Measurements from ENCODE around the gene C4orf50. TPM values are rescaled to one million over a fixed set of nuclear protein-coding genes. Genes with fewer than 3 reads are reported as not detected.

C4orf50 gene
- total RNA-seq, 4 donors from 2014 or later: not detected

DNA sequence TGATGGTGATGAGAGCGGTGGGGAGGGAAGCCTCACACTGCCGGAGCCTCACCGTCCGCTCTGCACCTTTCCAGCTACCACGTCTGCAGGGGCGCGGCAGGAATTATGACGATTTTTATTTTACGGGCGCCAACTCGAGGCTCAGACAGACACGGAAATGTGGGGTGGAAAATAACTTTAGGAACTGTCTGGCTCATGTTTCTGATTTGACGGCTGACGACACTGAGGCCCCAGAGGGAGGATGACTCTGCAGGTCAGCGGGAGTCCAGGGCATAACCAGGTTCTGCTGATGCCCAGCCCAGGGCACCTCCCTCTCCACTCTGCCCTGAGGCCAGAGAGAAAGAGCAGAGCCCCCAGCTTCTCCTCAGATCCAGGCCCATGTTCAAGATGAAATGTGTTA is 43.9 kb downstream of the C4orf50 start:
- WGBS: 68% methylated on average over 15 of the region's 15 CpGs

DNA sequence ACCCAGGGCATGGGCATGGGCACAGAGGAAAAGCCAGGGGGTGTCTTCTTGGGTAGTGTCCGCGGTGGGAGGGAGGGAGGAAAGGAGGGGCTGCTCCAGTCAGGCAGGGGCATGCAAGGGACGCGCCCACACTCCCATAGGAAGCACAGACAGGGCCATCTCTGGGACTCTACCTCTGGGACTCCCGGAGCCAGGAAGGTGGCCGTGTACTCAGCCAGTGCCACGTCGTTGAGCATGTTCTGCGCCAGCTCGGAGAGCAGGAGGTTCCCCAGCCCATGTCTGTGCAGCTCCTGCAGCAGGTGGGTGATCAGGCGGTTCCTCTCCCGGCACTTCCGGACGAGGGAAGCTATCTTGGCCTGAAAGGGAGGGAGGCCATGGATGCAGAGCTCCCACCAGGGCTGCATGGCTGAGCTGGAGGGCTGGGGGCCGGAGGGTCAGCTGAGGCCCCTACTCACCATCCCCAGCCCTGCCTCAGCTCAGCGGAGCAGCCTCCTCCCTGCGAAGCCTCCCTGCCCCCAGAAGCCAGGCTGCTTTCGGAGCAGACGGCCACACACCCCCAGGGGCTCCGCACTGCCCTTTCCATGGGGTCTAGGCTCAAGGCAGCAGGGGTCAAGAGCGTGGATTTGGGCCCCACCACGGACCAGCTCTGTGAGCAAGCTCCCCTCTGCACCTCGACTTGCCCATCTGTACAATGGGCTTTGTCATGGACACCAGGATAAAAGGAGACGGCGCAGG is 44.6 kb downstream of the C4orf50 start:
- peak in 1 of 2 donors; percentile 68 for DNase-seq (ENCODE audit: low spot score in 2 of 2)
- Histone ChIP-seq H3K27ac (no peak overlapping the region), H3K4me3 (no peak overlapping the region), H3K36me3 (no peaks in the 10 kb centered on the region), H3K9me3 (no peaks in the 10 kb centered on the region), H3K27me3 (peaks cover 60% of the 10 kb centered on the region), H3K4me1 (no peaks in the 10 kb centered on the region)
- TF ChIP-seq, protein P1, sequence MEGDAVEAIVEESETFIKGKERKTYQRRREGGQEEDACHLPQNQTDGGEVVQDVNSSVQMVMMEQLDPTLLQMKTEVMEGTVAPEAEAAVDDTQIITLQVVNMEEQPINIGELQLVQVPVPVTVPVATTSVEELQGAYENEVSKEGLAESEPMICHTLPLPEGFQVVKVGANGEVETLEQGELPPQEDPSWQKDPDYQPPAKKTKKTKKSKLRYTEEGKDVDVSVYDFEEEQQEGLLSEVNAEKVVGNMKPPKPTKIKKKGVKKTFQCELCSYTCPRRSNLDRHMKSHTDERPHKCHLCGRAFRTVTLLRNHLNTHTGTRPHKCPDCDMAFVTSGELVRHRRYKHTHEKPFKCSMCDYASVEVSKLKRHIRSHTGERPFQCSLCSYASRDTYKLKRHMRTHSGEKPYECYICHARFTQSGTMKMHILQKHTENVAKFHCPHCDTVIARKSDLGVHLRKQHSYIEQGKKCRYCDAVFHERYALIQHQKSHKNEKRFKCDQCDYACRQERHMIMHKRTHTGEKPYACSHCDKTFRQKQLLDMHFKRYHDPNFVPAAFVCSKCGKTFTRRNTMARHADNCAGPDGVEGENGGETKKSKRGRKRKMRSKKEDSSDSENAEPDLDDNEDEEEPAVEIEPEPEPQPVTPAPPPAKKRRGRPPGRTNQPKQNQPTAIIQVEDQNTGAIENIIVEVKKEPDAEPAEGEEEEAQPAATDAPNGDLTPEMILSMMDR (IDR thresholded peaks at IDR 0.05): no peak
- TF ChIP-seq POLR2AphosphoS5 (IDR thresholded peaks at IDR 0.05) (no peak), EP300 (IDR thresholded peaks at IDR 0.05) (no peak), POLR2A (IDR thresholded peaks at IDR 0.05) (no peak)
- 82% methylated on average over 12 of the region's 25 CpGs for WGBS

More for the DNA sequence above, 43.9 kb downstream of the C4orf50 start:
- H3K9me3 ChIP-seq: no peaks in the 10 kb centered on the region
- no peaks in the 10 kb centered on the region for H3K4me1 ChIP-seq
- H3K4me3 ChIP-seq: no peak overlapping the region
- H3K27me3 ChIP-seq: peaks cover 63% of the 10 kb centered on the region
- DNase-seq (ENCODE audit: low spot score in 2 of 2): peak in 1 of 2 donors; percentile 40
- no peak for TF ChIP-seq POLR2A (IDR thresholded peaks at IDR 0.05)
- H3K36me3 ChIP-seq: no peaks in the 10 kb centered on the region
- no peak overlapping the region for H3K27ac ChIP-seq

DNA sequence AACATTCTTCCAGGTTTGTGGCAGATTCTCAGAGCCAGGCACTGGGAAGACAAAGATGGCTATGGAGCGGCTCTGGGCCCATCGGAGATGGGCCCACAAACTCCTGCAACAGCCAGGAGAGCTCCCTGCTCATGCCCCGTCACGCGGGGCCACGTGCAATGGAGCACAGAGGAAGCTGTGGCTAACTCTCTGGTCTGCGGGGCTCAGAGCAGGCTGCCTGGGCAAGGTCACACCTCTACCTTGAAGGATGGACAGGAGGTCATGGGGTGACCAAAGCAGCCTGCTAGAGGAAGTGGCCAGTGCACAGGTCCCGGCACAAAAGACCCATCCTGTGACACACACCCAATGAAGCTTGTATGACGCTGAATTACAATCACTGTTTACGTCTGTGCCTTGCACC is 45.2 kb downstream of the C4orf50 start:
- no peak overlapping the region for H3K27ac ChIP-seq
- WGBS: 77% methylated on average over 10 of the region's 10 CpGs
- H3K4me3 ChIP-seq: no peak overlapping the region
- DNase-seq (ENCODE audit: low spot score in 2 of 2): peak in 1 of 2 donors; percentile 53
- TF ChIP-seq POLR2AphosphoS5 (IDR thresholded peaks at IDR 0.05): no peak
- H3K36me3 ChIP-seq: no peaks in the 10 kb centered on the region
- peaks cover 54% of the 10 kb centered on the region for H3K27me3 ChIP-seq
- no peaks in the 10 kb centered on the region for H3K9me3 ChIP-seq
- H3K4me1 ChIP-seq: no peaks in the 10 kb centered on the region

DNA sequence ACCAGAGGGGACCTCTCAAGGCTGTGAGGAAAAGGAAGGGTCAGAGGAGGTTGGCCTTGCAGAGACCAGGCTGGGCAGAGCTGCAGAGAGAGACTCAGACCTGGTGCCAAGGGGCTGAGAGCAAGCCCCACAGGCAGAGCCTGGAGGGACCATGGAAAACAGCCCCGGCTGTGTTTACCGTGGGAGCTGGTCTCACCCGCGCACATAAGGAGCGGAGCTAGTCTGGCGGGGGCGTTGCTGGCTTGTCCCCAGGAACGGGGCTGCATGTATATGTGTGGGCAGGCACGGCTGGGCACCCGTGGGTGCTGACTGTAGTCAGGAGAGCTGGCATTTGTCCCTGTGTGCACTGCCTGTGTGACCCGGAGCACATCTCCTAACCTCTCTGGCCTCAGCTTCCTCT is 45.7 kb downstream of the C4orf50 start:
- Histone ChIP-seq H3K9me3 (no peaks in the 10 kb centered on the region), H3K36me3 (no peaks in the 10 kb centered on the region), H3K27ac (no peak overlapping the region), H3K4me3 (no peak overlapping the region), H3K27me3 (peaks cover 51% of the 10 kb centered on the region), H3K4me1 (no peaks in the 10 kb centered on the region)
- TF ChIP-seq, protein P1 (IDR thresholded peaks at IDR 0.05): no peak
- TF ChIP-seq POLR2A (IDR thresholded peaks at IDR 0.05) (no peak), POLR2AphosphoS5 (IDR thresholded peaks at IDR 0.05) (no peak), EP300 (IDR thresholded peaks at IDR 0.05) (no peak)
- 82% methylated on average over 7 of the region's 11 CpGs for WGBS
- peak in 1 of 2 donors; percentile 59 for DNase-seq (ENCODE audit: low spot score in 2 of 2)

DNA sequence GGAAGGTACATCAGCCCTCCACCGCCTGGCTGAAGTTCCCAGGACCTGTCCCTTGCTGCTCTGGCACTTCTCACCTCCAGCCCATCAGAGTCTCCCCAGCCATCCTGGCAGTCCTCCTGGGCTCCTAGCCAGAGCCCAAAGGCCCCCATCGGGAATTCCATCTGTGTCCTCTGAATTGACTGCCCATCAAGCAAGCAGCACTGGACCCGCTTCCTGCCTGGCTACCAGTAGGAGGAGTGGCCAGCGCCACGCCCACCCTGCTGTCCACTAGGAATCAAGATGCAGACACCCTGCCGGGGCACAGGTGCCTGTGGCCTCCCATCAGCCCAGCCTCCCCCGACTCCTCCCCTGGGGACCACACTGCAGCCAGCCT is 47.2 kb downstream of the C4orf50 start:
- Histone ChIP-seq H3K36me3 (no peaks in the 10 kb centered on the region), H3K4me1 (no peaks in the 10 kb centered on the region), H3K27me3 (peaks cover 42% of the 10 kb centered on the region), H3K9me3 (no peaks in the 10 kb centered on the region), H3K27ac (no peak overlapping the region), H3K4me3 (no peak overlapping the region)
- TF ChIP-seq POLR2A (IDR thresholded peaks at IDR 0.05) (no peak), POLR2AphosphoS5 (IDR thresholded peaks at IDR 0.05) (no peak), EP300 (IDR thresholded peaks at IDR 0.05) (no peak)
- TF ChIP-seq, protein P1 (IDR thresholded peaks at IDR 0.05): no peak
- WGBS: 54% methylated on average over 4 of the region's 7 CpGs
- DNase-seq (ENCODE audit: low spot score in 2 of 2): peak in 1 of 2 donors; percentile 62

DNA sequence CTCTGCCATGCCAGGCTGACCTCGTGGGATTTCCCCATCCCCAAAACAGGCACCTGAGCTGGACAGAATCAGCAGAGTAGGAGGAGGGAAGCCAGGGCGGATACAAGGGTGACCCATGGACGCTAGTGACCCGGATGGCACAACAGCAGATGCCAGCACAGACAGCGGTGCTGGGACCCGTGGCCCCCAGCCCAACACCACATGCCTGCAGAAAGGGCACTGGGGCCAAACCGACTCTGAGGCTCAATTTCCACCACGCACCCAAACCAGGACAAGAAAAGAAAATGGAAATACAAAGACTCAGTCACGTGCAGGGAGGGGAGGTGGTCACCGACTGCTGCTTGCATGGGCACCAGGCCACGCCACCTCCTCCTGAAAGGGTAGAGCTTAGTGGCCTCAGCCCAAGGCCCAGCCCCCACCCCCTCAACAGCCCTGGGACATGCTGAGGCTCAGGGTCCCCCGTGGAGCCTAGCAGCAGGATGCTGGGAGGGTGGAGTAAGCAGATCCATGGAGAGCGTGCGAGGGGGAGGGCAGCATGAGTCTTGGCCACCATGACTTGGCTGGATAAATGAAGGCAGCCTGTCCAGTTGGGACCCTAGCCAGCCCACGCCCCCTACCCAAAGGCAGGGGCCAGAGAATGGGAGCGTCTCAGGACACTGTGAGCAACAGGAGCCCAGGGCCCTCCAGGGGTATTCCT is 47.7 kb downstream of the C4orf50 start:
- H3K9me3 ChIP-seq: no peaks in the 10 kb centered on the region
- no peaks in the 10 kb centered on the region for H3K4me1 ChIP-seq
- no peak overlapping the region for H3K4me3 ChIP-seq
- no peak overlapping the region for H3K27ac ChIP-seq
- 82% methylated on average over 11 of the region's 16 CpGs for WGBS
- H3K27me3 ChIP-seq: peaks cover 41% of the 10 kb centered on the region
- DNase-seq (ENCODE audit: low spot score in 2 of 2): peak in 1 of 2 donors; percentile 67
- H3K36me3 ChIP-seq: no peaks in the 10 kb centered on the region
- no peak for TF ChIP-seq POLR2A (IDR thresholded peaks at IDR 0.05)
- TF ChIP-seq EP300 (IDR thresholded peaks at IDR 0.05): no peak
- no peak for TF ChIP-seq POLR2AphosphoS5 (IDR thresholded peaks at IDR 0.05)
- TF ChIP-seq, protein P1 (IDR thresholded peaks at IDR 0.05): no peak

All from suprapubic skin (tissue), 4 donors.